AG04450 (cell line): ENCODE data around the gene PLA2G4F. TPM values are rescaled to one million over a fixed set of nuclear protein-coding genes. Genes with fewer than 3 reads are reported as not detected.

ENCODE experiments used
- CTCF ChIA-PET: fragments of 300-600, 350-600 bp; formaldehyde crosslinking; extraction: SDS; loops from one replicate; lab custom pipeline; 2022; ENCODE audit warnings: antibody characterized with exemption, inconsistent platforms; lab: Charles Lee
- POLR2A ChIA-PET: fragments of 350-600 bp; formaldehyde crosslinking; extraction: SDS; loops from one replicate; lab custom pipeline; 2021; ENCODE audit warnings: antibody characterized with exemption, inconsistent platforms; lab: Yijun Ruan, JAX
- DNase-seq: peaks from one replicate; pipeline ENCODE4 v3.0.0-alpha.2; 2011; ENCODE audit warnings: low read depth, low spot score
- H3K27ac ChIP-seq: one replicate; pipeline ENCODE4 v1.5.1; 2012; ENCODE audit warnings: low read depth, low read length, control low read depth
- H3K27me3 ChIP-seq: one replicate; pipeline ENCODE4 v1.6.0; 2012; ENCODE audit warnings: low read length; ENCODE audit not compliant: control insufficient read depth, insufficient read depth
- H3K4me3 ChIP-seq: 2 replicates; pipeline ENCODE4 v1.5.1; 2011; ENCODE audit warnings: mild to moderate bottlenecking, low read depth, low read length, control low read depth
- H3K9me3 ChIP-seq: 2 replicates; pipeline ENCODE4 v1.5.1; 2012; ENCODE audit warnings: low read length; ENCODE audit not compliant: control insufficient read depth, insufficient read depth
- CTCF ChIP-seq: IDR thresholded peaks from 2 replicates; pipeline ENCODE4 v1.5.1; 2011; ENCODE audit warnings: low read depth, low read length, control low read depth, inconsistent platforms
- polyA plus RNA-seq: library from polyadenylated mRNA; depleted of rRNA; stranded (reverse); fragments of >200 nt; gene quantifications from 2 replicates; pipeline ENCODE4 v1.2.3, GENCODE V29; 2011

PLA2G4F gene
- polyA plus RNA-seq, 1 experiment, result not detected

- TF ChIP-seq CTCF, result no peak
- DNase-seq, result no peak
- Histone ChIP-seq H3K27ac (no peak overlapping the region), H3K4me3 (no peak overlapping the region), H3K27me3 (peaks cover 15% of the 10 kb centered on the region), H3K9me3 (no peaks in the 10 kb centered on the region; the same call in 1 of the 2 replicates)
- CTCF ChIA-PET, result interaction anchor here (0.8 kb wide), 1 partner anchor 16 kb away, joined by 3 read pairs; no protein-coding TSS in a partner anchor
- POLR2A ChIA-PET, result no interaction called here
These were observed 56.2 kb downstream of the PLA2G4F start for GRCh38 chr15:42100021-42100800.

- Histone ChIP-seq H3K4me3 (no peak overlapping the region), H3K27me3 (peaks cover 14% of the 10 kb centered on the region), H3K9me3 (no peaks in the 10 kb centered on the region), H3K27ac (no peak overlapping the region)
- DNase-seq, result no peak
- no peak for TF ChIP-seq CTCF
- ChIA-PET POLR2A (no interaction called here), CTCF (interaction anchor here (0.5 kb wide), 1 partner anchor 107 kb away, joined by 3 read pairs; no protein-coding TSS in a partner anchor)
These were observed 59.4 kb downstream of the PLA2G4F start for GRCh38 chr15:42097018-42097417.

- Histone ChIP-seq H3K9me3 (no peaks in the 10 kb centered on the region), H3K27ac (no peak within 1 kb of the TSS), H3K27me3 (peaks cover 27% of the 10 kb centered on the region), H3K4me3 (no peak within 1 kb of the TSS)
- TF ChIP-seq CTCF, result no peak
- ChIA-PET CTCF (interaction anchor here (0.5 to 3.0 kb wide), 2 partner anchors 11 to 676 kb away, joined by 6 to 20 read pairs; no protein-coding TSS in a partner anchor), POLR2A (no interaction called here)
- DNase-seq, result no peak
These were observed 61.9 kb downstream of the PLA2G4F start, which contains the start of gene PLA2G4D for GRCh38 chr15:42094512-42094963. PLA2G4D (minus strand) TSS chr15:42094562; CDS start chr15:42094459, 103 bp downstream.

- ChIA-PET POLR2A (no interaction called here), CTCF (interaction anchor here (3.0 kb wide), 1 partner anchor 11 kb away, joined by 20 read pairs; no protein-coding TSS in a partner anchor)
- no peak overlapping the region for H3K27ac ChIP-seq
- TF ChIP-seq CTCF, result no peak
- H3K4me3 ChIP-seq, result no peak overlapping the region
- H3K27me3 ChIP-seq, result peaks cover 32% of the 10 kb centered on the region
- no peak for DNase-seq
- no peaks in the 10 kb centered on the region for H3K9me3 ChIP-seq
These were observed 62.5 kb downstream of the PLA2G4F start for GRCh38 chr15:42093966-42094365.
